Epithelial cell of esophagus (primary cell): ENCODE data around the gene RNLS.

Experiments
- DNase-seq: peaks from one replicate; pipeline ENCODE4 v3.0.0; 2010; ENCODE audit warnings: low read depth
- H3K4me3 ChIP-seq: 2 replicates; pipeline ENCODE4 v1.5.1; 2011; ENCODE audit warnings: mild to moderate bottlenecking, low read length, control low read depth
- CTCF ChIP-seq: IDR thresholded peaks from 2 replicates; pipeline ENCODE4 v1.5.1; 2011; ENCODE audit warnings: low read depth, mild to moderate bottlenecking, low read length, control low read depth, inconsistent platforms; ENCODE audit not compliant: insufficient read depth; ENCODE audit errors: missing control alignments

Gene RNLS

GRCh38 chr10:88234297-88234696 is 348.8 kb downstream of the RNLS start:
- no peak overlapping the region for H3K4me3 ChIP-seq
- no peak for TF ChIP-seq CTCF
- DNase-seq: no peak

DNA sequence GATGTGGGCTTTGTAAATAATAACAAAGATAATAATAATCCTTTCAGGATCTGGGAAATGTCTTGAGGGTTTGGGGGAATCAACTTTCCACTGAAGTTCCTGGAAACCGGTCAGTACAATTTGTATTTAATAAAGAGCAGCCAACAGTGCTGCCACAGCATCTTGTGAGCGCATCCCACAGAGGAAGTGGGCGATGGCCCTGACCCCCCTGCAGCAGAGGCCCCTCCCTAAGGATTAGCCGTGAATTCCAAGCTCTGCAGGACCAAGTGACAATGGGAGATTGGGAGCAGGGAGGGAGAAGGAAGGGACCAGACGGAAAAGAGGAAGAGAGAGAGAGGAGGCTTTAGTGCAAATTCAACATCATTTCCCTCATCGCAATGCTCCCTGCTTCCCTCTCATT is 349.2 kb downstream of the RNLS start:
- TF ChIP-seq CTCF: no peak
- DNase-seq: no peak
- no peak overlapping the region for H3K4me3 ChIP-seq

DNA sequence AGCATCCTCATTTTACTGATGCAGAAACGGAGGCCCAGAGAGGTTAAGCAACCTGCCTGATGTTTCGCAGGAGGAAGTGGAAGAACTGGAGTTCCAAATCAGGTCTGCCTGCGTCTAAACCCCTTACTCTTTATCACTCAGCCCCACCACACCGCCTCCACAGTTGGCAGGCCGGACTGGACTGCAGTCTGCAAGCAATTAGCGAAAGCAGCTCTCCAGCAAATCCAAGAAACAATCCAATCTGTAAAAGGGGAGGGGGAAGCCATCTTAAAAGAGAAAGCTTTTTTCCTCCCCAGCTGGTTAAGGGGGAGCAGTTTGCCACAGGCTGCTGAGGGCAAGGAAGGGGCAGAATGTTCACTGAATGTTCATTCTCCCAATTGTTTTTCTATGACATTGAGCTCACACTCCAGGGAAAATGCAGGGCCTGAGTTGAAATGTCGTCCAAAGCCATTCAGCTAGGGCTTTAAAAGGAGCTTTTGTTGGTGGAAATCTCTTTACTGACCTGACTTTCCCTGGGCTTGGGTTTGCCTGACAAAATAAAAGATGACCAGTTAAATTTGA is 350.1 kb downstream of the RNLS start:
- TF ChIP-seq CTCF: no peak
- no peak overlapping the region for H3K4me3 ChIP-seq
- DNase-seq: no peak

GRCh38 chr10:88232029-88232895 is 350.9 kb downstream of the RNLS start:
- no peak for DNase-seq

DNA sequence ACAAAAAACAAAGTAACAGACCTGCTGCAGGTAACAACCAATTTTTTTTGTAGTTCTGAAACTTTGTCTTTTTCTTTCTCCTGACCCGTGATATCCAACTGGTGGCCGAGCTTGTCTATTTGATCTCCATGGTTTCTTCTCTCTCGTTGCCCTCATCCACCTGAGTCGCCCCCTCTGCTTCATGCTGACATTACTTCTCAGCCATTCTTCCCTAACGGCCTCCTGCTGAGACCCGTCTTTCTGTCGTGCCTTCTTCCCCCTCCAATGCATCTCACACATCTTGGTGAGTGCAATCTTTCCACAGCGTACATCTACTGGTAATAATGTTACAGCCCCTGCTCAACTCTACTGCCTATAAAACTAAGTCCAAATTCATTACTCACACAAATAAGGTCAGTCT is 352.9 kb downstream of the RNLS start:
- no peak overlapping the region for H3K4me3 ChIP-seq
- TF ChIP-seq CTCF: no peak
- no peak for DNase-seq

More at GRCh38 chr10:88232029-88232895, 350.9 kb downstream of the RNLS start:
- TF ChIP-seq CTCF: no peak
- H3K4me3 ChIP-seq: no peak overlapping the region

GRCh38 chr10:88228130-88228529 is 355.0 kb downstream of the RNLS start:
- DNase-seq: no peak
- no peak overlapping the region for H3K4me3 ChIP-seq
- TF ChIP-seq CTCF: no peak

- no peak for DNase-seq
- TF ChIP-seq CTCF: no peak
- no peak overlapping the region for H3K4me3 ChIP-seq
Measured at GRCh38 chr10:88227342-88228018, 355.6 kb downstream of the RNLS start.
